ENCODE data around the gene SUSD5.
"Not testable (repeated sequence)": the region's sequence is repeated elsewhere in the genome, so short reads cannot be mapped to it uniquely, and the experiment has no call there.

Gene SUSD5

DNA sequence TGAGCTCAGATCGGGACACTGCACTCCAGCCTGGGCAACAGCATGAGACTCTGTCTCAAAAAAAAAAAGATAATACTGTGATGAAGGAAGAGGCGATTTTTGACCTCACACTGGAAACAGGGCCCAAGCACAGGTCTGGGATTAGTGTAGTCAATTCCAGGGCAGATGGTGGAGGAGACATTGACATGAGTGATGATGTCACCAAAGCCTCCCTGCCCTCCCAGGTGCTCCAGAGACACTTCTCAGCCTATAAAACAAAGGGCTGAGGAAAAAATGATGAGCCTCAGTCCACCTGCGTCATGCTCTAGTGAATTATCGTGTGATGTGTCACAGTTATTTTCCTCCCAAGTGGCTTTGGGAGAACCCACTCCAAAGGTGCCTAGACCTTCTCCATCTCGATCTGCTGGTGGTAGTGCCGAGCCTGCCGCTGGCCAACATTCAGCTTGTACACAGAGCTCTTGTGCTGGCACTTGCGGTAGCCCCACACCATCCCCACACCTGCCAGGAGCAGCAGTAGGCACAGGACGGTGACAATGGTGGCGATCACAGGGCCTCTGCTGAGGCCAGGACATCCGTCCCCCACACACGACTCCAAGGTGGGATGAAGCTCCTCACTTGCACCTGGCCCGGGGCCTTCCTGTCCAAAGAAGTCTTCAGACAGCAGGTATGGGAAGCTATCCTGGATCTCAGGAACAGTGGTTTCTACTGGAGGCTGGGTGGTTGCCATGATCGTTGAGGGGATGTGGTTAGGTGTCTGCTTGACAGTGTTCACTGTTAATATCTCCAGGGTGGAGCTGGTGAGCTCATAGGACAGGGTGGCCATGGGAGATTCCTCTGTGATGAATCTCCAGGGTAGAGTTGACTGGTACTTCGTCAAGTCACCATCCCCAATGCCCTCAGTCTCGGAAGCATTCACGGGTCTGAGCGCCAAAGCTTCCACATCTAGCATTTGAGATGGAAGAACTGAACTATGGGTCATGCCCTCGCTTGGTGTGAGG lies 65.9 kb downstream of the SUSD5 start:
- no peak for DNase-seq (ENCODE audit: low read depth)

DNA sequence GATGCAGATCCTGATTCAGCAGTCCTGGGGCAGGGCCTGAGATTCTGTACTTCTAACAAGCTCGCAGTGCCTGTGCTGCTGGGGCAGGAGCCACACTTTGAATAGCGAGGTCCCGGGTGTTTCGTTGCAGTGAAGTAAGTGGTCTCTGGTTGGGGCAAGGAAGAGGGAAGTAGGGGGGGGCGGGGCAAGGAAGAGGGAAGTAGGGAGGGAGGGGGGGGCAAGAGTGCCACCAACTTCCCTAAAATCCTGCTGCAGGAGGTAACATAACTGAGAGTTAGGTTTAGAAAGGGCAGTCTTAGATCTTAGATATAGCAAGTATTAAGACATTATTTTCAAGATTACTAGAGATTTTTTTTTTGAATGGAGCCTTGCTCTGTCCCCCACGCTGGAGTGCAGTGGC lies 69.3 kb downstream of the SUSD5 start:
- DNase-seq (ENCODE audit: low read depth) = no peak

DNA sequence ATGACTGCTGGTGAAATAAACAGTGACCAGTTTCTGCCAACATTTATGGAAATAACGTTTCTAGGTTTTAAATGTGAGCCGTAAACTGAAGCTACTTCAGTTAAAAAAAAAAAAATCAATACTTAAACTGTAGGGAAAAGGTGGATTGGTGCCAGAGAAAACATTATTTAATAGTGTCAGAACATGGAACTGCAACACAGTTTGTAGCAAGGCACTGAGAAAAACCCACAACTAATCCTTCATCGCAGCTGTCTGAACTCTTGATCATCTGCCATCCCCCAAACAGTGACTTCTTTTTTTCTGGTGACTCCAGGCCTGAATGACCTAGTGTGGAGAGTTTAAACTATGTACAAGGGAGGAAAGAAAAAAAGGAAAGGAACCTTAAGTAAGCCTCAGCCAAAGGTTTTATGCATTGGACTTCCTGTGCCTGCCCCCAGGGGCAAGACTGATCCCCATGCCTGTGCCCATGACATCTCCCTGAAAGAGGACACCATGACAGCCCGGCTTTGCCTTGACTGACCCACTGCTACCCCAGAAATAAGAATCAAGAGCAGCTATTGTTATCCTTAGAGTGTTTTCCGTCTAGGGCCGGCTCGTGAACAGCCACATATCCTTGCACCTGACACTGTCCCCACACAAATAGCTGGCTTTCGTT lies 71.7 kb downstream of the SUSD5 start:
- DNase-seq (ENCODE audit: low read depth) = no peak

DNA sequence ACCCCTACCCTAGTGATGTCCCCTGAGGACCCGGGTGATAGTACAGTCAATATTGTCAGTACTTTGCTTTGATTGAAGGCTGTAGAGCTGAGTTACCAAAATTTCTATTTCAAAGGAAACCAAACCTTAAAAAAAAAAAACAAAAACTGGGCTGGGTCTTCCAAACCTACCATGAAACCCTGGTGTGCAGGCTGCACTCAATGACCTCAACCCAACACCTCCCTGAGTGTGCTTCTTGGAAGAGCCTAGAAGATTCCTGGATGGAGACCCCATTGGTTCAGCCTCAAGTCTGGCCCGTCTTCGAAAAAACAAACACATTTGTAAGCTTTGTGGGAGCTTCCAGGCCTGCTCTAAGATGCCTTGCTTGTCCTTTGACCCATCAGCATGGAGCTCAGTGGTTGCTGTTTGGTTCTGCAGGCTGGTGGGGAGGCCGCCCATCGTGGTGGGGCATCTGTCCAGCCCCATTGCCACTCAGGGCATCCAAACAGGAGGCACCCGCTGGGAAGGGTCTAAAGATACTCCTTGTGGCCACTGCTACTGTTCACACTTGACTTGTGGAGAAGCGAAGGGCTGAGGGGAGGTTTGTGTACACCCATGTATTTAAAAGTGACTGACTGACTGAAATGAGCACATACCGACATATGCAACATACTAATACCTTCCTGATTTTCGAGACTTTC lies 72.6 kb downstream of the SUSD5 start:
- no peak for DNase-seq (ENCODE audit: low read depth)

DNA sequence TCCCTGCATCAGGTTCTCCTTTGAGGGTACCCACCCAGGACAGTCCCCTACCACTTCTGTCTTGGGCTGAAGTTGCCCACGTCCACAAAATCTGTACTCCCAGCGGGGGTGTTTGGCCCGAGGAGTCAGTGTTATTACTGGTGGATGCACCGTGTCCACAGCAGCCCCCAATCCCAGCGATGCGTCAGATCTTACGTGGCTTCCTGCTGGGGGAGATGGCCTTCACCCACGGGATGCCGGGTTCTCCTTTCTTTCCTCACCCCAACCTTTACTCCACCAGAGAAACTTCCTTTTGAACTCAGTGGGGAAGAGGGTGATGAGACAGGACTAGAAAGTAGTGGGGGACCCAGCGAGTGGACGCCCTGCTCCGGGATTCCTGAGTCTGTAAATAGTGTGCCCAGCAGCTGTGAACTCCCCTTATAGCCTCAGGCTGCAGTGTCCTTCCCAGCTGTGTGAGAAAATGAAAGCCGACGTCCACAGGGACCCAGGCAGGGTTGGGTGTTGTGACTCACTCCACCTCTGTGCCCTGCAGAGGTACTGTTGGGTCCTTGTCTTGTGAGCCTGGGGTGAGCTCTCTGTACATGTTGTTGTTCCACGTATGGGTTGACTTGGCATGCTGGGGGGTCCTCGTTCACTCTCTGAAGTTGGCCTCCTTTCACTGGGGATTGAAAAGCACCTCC lies 73.2 kb downstream of the SUSD5 start:
- no peak for DNase-seq (ENCODE audit: low read depth)

DNA sequence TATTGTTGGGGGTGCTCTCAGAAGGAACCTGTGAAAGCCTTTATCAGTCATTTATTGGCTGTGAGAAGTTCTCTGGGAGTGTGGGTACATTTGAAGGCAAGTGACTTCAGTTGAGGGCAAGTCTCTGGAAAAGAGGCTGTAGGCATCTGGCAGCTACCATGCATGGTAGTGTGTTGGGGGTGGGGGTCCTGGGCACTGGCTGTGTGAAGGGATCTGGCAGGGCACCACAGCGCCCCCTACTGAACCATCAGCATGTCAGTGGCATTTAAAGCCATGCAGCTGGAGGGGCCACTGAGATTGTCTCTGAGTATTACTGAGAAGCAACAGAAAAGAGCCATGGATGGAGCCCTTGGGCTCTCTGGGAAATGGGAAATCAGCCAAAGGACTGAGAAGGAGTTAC lies 74.2 kb downstream of the SUSD5 start:
- no peak for DNase-seq (ENCODE audit: low read depth)

DNA sequence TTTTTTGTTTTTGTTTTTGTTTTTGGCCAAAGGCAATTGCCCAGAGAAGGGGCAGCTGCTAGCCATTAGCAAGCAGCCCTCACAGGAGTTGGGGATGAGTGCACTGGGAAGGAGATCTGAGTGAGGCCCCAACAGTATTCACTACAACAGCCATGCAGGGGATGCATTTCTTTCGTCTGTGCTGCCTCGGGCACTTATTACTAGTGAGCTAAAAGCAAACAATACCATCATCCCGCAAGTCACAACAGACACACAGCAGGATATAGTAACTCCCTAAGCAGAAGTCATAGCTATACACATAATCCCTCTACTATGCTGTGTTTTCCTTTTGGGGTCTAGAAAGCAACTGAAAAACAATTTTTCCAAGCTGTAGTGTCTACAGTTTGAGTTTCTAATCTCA lies 77.6 kb downstream of the SUSD5 start:
- DNase-seq (ENCODE audit: low read depth) = no peak

DNA sequence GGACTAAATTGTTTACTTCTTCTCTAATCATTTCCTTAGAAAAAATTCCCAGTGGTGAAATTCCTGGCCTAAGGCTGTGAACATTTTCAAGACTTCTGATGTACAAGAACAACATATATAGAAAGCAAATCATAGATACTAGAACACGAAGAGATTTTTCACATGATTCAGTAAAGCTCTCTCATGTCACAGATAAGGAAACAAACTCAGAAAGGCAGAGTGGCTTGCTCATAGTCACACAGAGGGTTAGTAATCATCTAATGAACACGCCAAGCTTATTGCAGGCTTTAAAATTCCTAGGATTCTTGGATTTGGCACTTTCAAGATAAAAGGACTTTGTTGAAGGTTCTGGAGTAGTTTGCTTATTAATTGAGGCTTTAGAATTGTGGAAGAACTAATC lies 78.6 kb downstream of the SUSD5 start:
- no peak for DNase-seq (ENCODE audit: low read depth)

DNA sequence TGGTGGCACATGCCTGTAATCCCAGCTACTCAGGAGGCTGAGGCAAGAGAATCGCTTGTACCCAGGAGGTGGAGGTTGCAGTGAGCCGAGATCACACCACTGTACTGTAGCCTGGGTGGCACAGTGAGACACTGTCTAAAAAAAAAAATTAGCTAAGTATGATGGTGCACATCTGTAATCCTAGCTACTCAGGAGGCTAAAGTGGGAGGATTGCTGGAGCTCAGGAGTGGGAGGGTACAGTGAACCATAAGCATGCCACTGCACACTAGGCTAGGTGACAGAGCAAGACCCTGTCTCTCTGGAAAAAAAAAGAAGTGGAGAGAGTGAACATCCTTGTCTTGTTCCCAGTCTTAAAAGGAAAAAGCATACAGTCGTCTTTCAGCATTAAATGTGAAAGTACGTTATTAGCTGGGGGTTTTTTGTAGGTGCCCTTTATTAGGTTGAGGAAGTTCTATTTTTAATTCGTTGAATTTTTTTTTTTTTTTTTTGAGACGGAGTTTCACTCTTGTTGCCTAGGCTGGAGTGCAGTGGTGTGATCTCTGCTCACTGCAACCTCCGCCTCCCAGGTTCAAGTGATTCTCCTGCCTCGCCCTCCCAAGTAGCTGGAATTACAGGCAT lies 79.5 kb downstream of the SUSD5 start:
- not testable (repeated sequence) for DNase-seq (ENCODE audit: low read depth)

DNA sequence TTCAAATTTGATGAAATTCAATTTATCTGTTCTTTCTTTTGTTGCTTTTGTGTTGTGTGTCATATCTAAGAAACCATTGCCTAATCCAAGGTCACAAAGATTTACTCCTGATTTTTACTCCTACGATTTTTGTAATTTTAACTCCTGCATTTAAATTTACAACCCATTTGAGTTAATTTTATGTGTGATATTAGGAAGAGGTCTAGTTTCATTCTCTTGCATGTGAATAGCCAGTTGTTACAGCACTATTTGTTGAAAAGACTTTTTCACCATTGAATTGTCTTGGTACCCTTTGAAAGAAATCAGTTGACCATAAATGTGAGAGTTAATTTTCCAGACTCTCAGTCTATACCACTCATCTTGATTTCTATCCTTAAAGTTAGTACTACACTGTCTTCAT lies 80.9 kb downstream of the SUSD5 start:
- DNase-seq (ENCODE audit: low read depth) = no peak

DNA sequence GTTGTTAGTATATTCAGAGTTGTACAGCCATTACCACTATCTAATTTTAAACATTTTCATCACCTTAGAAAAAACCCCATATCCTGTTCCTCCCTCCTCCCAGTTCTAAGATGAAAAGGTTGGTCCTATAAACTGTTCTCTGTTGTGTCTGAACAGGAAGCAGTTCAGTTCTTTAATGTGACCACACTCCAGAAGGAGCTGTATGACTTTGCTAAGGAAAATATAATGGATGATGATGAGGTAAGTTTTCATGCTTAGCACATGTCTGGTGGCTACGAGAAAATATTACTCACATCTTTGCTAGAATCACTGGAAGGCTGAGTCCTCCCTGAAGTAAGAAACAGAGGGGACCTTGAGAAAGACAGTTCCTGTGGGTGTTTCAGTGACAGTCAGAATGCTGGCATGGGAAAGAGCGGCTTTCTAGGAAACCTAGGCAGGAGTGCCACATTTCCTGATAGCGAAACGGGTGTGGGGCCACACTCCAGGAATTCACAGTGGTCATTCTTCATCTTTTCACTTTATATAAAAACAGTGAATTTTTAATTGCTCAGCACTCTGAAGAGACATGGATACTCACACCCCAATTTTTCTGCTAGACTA lies 84.5 kb downstream of the SUSD5 start:
- no peak for DNase-seq (ENCODE audit: low read depth)

DNA sequence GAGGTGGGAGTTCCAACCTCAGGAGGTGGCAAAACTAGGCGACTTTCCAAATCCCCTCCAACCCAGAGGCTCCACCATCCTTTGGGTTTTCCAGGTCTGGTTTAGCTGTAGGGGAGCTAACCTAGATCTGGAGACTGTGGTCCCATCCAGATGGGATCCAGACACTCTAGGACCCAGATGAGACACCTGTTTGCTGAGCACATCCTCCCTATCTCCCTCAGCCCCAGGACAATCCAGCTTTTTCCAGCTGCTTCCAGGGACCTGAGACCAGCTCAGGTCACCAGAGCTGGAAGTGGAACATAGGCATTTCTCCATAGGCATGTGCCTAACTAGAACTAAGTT lies 86.6 kb downstream of the SUSD5 start:
- no peak for DNase-seq (ENCODE audit: low read depth)

DNA sequence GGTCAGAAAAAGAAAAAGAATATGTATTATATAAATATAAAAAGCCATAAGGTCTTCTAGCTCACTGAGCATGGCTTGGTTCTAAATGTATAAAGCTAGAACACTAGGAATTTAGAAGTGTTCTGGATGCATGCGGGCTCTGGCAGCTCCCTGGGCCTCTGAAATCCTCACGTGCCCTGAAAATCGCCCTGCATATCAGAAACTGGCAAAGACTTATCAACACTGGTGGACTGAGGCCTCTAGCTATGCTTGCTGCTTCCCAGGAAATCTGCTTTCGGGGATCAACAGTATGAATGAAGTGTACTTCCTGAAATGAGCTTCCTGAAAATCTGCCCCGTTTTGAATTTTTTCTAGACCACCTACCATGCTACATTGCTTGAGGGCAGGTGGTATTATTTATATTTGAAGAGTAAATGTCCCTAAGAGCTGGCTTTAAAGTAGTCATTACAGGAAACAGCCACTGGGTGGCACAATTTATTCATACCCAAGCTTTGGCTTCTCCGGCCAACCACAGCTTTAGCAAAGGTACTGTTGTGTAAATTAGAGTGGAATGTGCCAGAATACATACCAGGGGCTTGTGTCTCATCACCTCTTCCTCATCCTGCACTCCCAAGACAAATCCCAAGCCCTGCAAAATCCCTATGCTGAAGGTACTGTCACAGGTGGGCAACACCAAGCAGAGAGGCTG lies 87.1 kb downstream of the SUSD5 start:
- no peak for DNase-seq (ENCODE audit: low read depth)

DNA sequence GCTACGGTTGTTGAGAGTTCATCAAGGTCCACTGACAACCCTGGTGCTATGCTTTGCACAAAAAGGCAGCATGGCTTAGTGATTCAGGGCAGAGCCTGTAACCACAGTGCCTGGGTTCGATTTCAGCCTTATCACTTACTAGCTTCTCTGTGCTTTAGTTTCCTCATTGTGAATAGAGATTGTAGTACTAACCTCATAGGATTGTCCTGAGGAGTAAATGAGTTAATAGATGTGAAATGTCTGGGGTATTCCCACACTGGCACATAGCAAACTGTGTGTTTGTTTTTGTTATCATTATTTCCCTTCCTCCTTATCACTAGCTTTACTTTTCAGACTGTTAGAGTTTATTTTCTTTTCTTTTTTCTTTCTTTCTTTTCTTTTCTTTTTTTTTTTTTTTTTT lies 88.5 kb downstream of the SUSD5 start:
- DNase-seq (ENCODE audit: low read depth) = no peak

DNA sequence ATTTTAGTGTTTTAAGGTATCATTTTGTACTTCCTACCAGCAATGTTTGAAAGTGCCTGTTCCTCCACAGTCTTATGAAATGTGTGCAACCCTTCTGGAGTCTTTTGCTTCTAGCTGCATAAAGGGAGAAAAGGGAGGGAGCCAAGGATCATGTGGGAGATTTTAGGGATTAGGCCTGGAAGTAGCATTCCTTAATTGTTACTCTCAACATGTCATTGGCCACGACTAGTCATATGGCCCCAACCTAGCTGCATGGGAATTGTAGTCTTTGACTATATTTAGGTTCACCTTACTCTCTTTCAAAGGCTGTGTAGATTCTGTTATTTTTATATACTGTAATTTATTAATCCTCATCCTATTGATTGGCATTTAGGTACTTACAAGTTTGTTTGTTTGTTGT lies 89.9 kb downstream of the SUSD5 start:
- no peak for DNase-seq (ENCODE audit: low read depth)

DNA sequence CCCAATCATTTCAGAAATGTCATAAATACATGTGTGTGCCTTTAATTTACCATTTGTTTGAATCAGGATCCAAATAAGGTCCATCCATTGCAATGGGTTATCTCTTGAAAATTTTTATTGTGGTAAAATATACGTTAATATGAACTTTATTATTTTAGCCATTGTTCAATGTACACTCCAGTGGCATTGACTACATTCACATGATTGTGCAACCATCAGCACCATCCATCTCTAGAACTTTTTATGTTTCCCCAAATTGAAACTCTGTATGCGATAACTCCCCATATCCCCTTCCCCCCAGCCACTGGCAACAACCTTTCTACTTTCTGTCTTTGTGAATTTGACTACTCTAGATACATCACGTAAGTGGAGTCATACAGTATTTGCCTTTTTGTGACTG lies 92.8 kb downstream of the SUSD5 start:
- no peak for DNase-seq (ENCODE audit: low read depth)

DNA sequence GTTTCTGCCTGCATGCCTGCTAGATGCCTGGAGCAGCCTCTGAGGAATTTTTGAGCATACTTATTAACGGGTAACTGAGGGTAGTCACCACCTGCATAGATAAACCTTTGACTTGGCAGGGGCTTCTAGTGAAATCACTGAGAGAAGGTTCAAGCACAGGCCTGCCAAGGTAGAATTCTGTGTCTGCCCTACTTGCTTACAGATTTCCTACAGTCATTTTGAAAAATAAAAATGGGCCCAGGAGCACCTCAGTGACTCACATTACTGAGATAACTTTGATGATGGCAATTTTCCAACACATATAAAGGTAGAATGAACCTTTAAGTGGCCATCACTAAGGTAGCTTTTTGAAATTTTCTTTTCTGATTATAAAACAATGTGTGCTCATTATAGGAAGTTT lies 94.0 kb downstream of the SUSD5 start:
- no peak for DNase-seq (ENCODE audit: low read depth)

DNA sequence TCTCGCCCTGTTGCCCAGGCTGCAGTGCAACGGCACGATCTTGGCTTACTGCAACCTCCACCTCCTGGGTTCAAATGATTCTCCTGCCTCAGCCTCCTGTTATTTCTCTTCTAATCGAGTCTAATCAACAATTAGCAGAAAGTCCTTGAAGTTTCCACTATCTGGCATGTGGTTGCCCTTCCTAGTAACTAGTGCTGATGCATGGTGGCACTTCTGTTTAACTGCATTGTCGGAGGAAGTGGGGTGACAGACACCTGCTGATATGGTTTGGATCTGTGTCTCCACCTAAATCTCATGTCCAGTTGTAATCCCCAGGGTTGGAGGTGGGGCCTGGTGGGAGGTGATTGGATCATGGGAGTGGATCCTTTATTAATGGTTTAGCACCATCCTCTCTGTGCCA lies 95.6 kb downstream of the SUSD5 start:
- DNase-seq (ENCODE audit: low read depth) = no peak

DNA sequence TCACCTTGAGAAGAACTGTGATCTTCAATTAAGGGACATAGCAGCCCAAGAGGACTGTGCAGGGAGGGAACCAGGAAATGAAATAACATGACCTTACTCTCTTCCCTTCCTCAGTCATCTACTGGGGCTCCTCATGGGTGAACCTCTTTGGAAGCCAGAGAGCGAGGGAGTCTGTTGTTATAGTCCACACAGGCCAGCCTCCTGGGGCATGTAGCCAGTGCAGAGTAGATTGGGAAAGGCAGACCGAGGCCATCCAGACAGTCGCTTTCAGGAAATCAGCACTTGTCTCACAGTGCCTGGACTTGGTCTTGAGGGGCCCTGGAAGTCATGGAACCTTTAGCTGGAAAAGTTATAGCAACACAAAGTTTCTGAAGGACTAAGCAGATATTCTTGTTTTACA lies 98.7 kb downstream of the SUSD5 start:
- no peak for DNase-seq (ENCODE audit: low read depth)

DNA sequence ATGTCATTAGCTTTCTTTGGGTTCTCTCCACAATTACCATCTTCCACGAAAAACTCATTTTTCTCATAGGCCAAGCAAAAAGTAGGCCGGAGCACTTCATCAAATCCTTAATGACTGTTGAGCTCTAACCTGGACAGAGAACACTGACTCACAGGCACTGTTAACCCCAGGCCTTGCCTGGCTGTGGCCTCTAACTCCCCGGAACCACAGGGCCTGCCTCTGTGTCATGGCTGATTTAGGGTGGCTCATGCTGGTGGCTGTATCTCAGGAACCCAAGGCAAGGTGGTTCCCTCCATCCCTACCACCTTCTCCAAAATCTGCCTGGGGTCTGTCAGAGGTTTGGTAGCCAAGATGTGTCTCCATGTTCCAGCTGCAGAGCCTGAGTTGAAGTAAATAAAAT lies 101.1 kb downstream of the SUSD5 start:
- no peak for DNase-seq (ENCODE audit: low read depth)

All from stimulated activated CD4-positive, alpha-beta T cell treated with anti-CD3 and anti-CD28 coated beads, Interleukin-2, amount 100 ng/mL, for 4 hours (primary cell).